Measurements from ENCODE around the gene POTEJ. TPM values are rescaled to one million over a fixed set of nuclear protein-coding genes. Genes with fewer than 3 reads are reported as not detected.
A peak's percentile ranks its signal among the peaks of the same experiment; 100 is the strongest.
"Not testable (repeated sequence)": the region's sequence is repeated elsewhere in the genome, so short reads cannot be mapped to it uniquely, and the experiment has no call there.

POTEJ gene
- total RNA-seq, result not detected

DNA sequence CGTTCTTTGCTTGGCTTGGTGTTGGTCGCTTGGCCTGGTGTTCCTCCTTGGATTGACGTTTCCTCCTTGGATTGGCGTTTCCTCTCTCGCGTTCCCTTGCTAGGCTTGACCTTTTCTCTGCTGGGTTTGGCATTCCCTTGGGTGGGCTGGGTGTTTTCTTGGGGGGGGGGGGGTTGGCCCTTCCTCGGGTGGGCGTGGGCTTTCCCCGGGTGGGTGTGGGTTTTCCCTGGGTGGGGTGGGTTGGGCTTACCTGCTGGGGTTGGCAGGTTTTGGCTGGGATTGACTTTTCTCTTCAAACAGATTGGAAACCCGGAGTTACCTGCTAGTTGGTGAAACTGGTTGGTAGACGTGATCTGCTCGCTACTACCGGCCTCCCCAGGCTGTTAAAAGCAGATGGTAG, at the start of gene POTEJ:
Gene POTEJ (plus strand): TSS at position 301 of the 400 bp plus-strand sequence. CDS start 93 bp downstream, at position 394.
- H3K27ac Mint-ChIP-seq; ATAC-seq (replicated peaks in 1 of 2); H3K4me3 Mint-ChIP-seq: not testable (repeated sequence)

DNA sequence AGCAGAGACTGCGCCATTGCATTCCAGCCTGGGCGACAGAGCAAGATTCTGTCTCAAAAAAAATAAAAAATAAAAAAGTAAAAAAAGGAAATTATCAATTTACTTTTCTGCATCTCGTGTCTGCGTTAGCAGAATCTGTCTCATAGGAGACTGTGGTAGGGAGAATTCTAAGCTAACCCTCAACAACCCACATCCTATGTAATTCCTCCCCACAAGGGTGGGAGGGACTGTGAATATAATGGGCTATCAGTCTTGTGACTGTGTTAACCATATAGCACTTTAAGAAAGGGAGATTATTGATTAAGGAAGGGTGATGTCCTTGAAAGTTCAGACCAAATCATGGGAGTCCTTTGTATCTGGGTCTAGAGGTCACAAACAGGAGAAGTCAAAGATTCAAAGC, 45.1 kb upstream of the POTEJ start:
- not testable (repeated sequence) for ATAC-seq (replicated peaks in 1 of 2); H3K9me3 Mint-ChIP-seq; H3K4me1 Mint-ChIP-seq (ENCODE audit: low read depth); H3K27me3 Mint-ChIP-seq (ENCODE audit: low read depth); H3K4me3 Mint-ChIP-seq; DNase-seq; H3K36me3 Mint-ChIP-seq (ENCODE audit: insufficient read depth in 2 of 2); H3K27ac Mint-ChIP-seq

More for the DNA sequence above, at the start of gene POTEJ:
- not testable (repeated sequence) for H3K36me3 Mint-ChIP-seq (ENCODE audit: insufficient read depth in 2 of 2); H3K9me3 Mint-ChIP-seq; H3K27me3 Mint-ChIP-seq (ENCODE audit: low read depth); DNase-seq; H3K4me1 Mint-ChIP-seq (ENCODE audit: low read depth)

DNA sequence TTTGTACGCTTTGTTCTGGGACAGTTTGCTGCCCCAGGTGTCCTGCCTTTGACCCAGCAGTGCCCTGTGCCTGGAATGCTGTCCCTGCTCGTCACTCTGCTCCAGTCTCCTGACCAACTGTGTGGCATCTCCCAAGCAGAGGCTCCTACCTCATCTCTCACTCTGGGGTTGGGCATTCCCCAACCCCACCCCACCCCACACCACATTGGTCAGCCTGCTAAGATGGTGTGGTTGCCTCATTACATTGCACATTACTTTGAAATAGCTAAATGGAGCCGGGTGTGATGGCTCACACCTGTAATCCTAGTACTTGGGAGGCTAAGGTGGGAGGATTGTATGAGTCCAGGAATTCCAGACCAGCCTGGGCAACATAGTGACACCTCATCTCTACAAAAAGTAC, 39.3 kb upstream of the POTEJ start:
- not testable (repeated sequence) for H3K36me3 Mint-ChIP-seq (ENCODE audit: insufficient read depth in 2 of 2); H3K4me1 Mint-ChIP-seq (ENCODE audit: low read depth); ATAC-seq (replicated peaks in 1 of 2); H3K27ac Mint-ChIP-seq; DNase-seq; H3K27me3 Mint-ChIP-seq (ENCODE audit: low read depth); H3K9me3 Mint-ChIP-seq; H3K4me3 Mint-ChIP-seq

DNA sequence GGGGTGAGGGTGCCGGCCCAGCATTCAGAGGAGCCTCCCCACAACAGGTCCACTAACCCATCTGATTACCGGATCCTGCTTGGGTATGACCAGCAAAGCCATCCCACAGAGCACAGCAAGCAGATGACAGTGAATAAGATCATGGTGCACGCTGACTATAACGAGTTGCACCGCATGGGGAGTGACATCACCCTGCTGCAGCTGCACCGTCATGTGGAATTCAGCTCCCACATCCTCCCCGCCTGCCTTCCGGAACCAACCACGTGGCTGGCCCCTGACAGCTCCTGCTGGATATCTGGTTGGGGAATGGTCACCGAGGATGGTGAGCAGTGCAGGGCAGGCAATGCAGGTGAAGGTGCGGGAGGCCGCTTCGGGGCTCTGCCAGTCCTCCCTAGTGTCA, 37.0 kb upstream of the POTEJ start:
- ATAC-seq (replicated peaks in 1 of 2); H3K36me3 Mint-ChIP-seq (ENCODE audit: insufficient read depth in 2 of 2); H3K4me1 Mint-ChIP-seq (ENCODE audit: low read depth); H3K27ac Mint-ChIP-seq; H3K27me3 Mint-ChIP-seq (ENCODE audit: low read depth); H3K4me3 Mint-ChIP-seq; DNase-seq; H3K9me3 Mint-ChIP-seq: not testable (repeated sequence)

DNA sequence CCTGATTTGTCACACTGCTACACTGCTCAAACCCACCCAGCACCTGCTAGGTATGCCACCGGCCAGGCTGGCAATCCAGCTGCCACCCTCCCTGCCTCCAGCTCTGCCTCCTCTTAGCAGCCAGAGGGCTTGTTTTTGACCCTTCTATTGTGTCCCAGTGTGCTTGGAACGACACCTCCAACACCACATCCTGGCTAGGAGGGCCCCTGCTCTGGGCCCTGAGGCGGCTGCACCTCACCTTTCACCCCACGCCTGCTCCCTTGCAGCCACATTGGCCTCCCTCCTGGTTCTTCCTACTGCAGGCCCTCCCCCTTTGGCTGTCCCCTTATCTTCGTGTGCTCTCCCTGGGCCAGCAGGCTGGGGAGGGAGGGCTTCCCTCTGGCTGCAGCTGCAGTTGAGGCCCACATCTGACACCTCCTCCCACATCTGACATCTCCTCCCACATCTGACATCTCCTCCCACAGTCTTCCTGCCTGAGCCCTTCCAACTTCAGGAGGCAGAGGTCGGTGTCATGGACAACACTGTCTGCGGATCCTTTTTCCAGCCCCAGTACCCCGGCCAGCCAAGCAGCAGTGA, 34.9 kb upstream of the POTEJ start:
- not testable (repeated sequence) for H3K36me3 Mint-ChIP-seq (ENCODE audit: insufficient read depth in 2 of 2); H3K4me1 Mint-ChIP-seq (ENCODE audit: low read depth); H3K4me3 Mint-ChIP-seq; H3K27ac Mint-ChIP-seq; H3K9me3 Mint-ChIP-seq; H3K27me3 Mint-ChIP-seq (ENCODE audit: low read depth); DNase-seq
- ATAC-seq (replicated peaks in 1 of 2), result peak in 1 of 2 donors; percentile 13

DNA sequence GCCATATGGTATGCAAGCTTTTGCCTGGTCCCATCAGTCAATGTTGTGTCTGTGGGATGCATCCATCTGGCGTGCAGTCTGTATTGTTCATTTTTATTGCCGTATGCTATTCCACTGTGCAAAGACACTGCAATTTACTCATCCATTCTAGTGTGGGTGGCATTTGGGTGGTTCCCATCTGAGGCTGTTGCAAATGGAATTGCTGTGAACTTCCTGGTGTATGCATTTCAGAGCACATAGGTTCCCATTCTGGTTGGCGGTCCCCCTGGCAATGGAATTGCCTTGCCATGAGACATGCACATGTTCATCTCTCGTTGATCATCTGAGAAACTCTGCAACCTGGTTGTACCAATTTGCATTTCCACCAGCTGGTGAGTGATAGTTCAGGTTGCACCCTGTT, 33.7 kb upstream of the POTEJ start:
- not testable (repeated sequence) for H3K4me3 Mint-ChIP-seq; H3K27me3 Mint-ChIP-seq (ENCODE audit: low read depth); DNase-seq; H3K4me1 Mint-ChIP-seq (ENCODE audit: low read depth); H3K27ac Mint-ChIP-seq; H3K9me3 Mint-ChIP-seq; H3K36me3 Mint-ChIP-seq (ENCODE audit: insufficient read depth in 2 of 2); ATAC-seq (replicated peaks in 1 of 2)

DNA sequence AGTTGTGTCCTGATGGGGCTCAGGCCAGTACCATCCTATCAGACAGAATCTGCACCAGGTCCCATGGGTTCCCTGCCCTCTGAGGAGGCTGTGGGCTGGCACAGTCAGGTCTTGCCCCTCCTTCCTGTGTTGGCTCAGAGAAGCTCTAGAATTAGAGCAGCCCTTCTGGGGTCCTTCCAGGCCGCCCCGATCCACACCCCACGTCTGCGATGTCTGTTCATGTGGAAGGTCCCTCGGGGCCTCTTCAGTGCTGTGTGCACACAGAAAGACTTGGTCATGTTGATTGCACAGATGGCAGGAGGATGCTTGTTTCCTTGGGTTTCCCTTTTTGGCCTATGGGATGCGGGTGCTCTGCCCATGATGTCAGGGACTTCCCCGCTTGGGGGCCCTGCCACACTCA, 32.1 kb upstream of the POTEJ start:
- not testable (repeated sequence) for H3K4me1 Mint-ChIP-seq (ENCODE audit: low read depth); H3K27ac Mint-ChIP-seq; DNase-seq; H3K4me3 Mint-ChIP-seq; ATAC-seq (replicated peaks in 1 of 2); H3K27me3 Mint-ChIP-seq (ENCODE audit: low read depth); H3K36me3 Mint-ChIP-seq (ENCODE audit: insufficient read depth in 2 of 2); H3K9me3 Mint-ChIP-seq

DNA sequence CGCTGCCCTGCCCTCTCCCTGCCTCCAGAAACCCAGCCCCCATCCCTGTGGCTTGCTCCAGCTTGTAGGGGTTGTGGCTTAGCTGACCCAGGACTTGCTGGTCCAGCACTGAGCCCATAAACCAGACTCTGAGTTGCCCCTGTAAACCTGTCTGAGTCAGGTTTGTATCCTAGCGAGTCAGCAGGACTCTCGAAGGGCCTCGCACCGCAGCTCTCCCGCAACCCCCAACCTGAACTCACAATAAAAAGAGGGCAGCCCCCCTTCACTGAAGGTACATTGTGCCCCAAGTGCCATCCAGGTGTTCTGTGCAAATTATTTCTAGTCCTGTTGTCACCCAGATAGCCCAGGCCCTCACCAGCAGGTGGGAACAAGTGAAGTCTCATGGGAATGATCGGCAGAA, 29.7 kb upstream of the POTEJ start:
- not testable (repeated sequence) for DNase-seq; ATAC-seq (replicated peaks in 1 of 2)

DNA sequence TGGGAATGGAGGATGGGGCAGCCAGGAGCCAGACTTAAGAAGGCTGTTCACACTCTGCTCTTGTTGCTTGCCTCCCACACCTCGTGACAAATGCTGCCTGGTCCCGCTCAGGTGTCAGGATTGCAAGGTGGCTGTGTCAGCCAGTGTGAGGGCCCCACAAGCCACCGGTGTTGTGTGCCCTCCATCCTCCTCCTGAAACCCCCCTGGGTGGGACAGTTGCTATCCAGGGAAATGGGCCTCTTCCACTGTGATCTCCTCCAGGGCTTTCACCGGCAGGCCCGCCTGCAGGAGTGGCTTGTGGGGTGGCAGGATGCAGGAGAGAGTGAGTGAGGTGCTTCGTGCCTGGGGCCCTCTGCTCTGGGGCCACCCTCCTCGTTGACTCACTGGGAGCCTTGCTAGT, 28.3 kb upstream of the POTEJ start:
- not testable (repeated sequence) for H3K27me3 Mint-ChIP-seq (ENCODE audit: low read depth); H3K9me3 Mint-ChIP-seq; H3K27ac Mint-ChIP-seq; H3K4me1 Mint-ChIP-seq (ENCODE audit: low read depth); ATAC-seq (replicated peaks in 1 of 2); H3K4me3 Mint-ChIP-seq; DNase-seq; H3K36me3 Mint-ChIP-seq (ENCODE audit: insufficient read depth in 2 of 2)

More for the DNA sequence above, 29.7 kb upstream of the POTEJ start:
- not testable (repeated sequence) for H3K27ac Mint-ChIP-seq; H3K36me3 Mint-ChIP-seq (ENCODE audit: insufficient read depth in 2 of 2); H3K4me1 Mint-ChIP-seq (ENCODE audit: low read depth); H3K4me3 Mint-ChIP-seq; H3K9me3 Mint-ChIP-seq; H3K27me3 Mint-ChIP-seq (ENCODE audit: low read depth)

DNA sequence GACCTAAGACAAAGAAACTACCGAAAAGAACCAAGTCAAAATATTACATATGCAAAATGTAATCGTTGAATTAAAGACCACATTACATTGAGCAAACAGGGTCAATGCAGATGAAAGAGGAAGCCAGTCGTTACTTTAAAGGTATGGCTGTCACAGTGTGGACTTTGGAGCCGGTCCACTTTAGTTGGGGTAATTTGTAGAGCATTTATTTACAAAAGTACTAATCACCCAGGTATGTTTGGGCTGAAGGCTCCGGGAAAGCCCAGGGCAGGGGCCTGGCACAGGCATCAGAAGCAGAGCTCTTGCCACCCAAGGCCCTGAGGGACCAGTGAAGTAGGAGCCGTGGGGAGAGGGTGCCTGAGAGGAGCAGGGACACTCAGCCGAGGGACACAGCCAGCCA, 27.7 kb upstream of the POTEJ start:
- not testable (repeated sequence) for H3K9me3 Mint-ChIP-seq; H3K4me3 Mint-ChIP-seq; H3K4me1 Mint-ChIP-seq (ENCODE audit: low read depth); H3K27me3 Mint-ChIP-seq (ENCODE audit: low read depth); ATAC-seq (replicated peaks in 1 of 2); DNase-seq; H3K36me3 Mint-ChIP-seq (ENCODE audit: insufficient read depth in 2 of 2); H3K27ac Mint-ChIP-seq

DNA sequence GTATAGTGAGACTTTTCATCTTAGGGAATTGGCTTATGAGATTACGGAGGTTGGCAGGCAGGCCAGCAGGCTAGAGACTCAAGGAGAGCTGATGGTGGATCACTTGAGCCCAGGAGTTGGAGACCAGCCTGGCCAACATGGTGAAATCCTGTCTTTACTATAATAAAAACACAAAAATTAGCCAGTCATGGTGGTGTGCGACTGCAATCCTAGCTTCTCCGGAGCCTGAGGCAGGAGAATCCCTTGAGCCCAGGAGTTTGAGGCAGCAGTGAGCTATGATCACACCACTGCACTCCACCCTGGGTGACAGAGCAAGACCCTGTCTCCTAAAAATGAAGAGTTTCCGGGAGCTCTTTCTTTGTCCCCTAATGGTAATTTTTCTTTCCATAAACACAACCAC, 26.5 kb upstream of the POTEJ start:
- H3K27ac Mint-ChIP-seq; H3K9me3 Mint-ChIP-seq; H3K4me3 Mint-ChIP-seq; H3K36me3 Mint-ChIP-seq (ENCODE audit: insufficient read depth in 2 of 2); H3K27me3 Mint-ChIP-seq (ENCODE audit: low read depth); ATAC-seq (replicated peaks in 1 of 2); DNase-seq; H3K4me1 Mint-ChIP-seq (ENCODE audit: low read depth): not testable (repeated sequence)

DNA sequence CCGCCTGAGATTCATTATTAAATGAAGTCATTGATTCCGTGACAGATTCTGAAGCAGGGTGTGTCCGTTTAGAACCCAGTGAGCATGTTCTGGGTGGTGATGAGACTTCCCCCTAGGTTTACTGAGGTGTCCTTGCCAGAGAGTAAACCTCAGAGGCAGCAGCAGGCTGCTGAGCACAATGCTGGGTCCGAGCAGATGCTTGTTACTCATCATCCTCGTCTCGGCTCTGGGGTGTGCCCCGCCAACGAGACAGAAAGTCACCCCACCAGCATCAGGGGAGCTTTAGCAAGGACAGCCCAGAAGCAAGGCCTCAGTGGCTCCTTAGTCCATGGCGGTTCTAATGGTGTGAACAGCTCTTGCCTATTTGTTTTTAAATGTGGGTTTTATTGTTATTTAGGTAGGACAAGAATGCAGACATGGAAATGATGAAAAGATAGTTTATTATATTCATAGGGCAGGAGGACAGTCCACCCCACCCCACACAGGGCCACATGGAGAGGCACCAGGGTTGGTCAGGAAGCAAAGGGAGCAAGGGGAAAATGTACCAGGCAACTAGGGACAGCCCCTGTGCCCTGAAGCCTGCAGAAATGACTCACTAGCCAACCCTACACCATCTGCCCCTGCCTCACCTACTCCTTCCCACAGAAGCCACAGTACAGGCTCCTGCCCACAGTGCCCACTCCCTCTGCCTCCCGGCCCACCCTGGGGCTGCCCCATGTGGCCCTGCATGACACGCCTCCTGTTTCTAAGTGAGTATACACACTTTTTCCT, 22.4 kb upstream of the POTEJ start:
- ATAC-seq (replicated peaks in 1 of 2), result peak; percentile 97 to 98
- H3K27ac Mint-ChIP-seq; H3K9me3 Mint-ChIP-seq; H3K4me3 Mint-ChIP-seq; H3K27me3 Mint-ChIP-seq (ENCODE audit: low read depth); H3K4me1 Mint-ChIP-seq (ENCODE audit: low read depth); H3K36me3 Mint-ChIP-seq (ENCODE audit: insufficient read depth in 2 of 2): not testable (repeated sequence)
- peak; percentile 32 to 36 for DNase-seq

DNA sequence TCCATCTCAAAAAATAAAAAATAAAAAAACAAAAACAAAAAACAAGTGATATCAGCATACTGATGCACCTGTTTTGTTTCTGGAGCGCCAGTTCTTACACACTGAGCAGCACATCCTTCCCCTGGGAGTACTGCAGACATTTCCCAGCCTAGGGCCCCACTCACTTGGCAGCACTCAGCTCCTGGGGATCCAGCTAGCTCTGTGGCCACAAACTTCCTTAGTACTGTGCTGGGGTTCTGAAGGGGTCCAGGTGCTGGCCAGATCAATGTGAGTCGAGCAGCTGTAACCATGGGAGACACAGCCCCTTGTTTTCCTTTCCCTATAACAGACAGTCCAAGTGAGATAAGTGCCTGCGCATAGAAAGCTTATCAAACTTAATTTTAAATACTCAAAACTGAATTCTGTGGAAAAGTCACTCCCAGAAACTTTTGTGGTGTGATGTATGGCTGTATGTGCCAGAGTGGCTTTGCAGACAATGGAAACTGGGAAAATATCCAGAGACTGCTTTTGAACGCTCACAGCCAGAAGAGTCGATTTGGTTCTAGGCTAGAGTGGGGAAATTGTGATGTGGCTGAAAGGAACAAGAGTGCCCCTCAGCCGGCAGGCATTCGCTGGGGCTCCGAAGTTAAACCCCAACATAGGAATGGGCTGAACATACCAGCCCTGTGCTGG, 20.9 kb upstream of the POTEJ start:
- not testable (repeated sequence) for ATAC-seq (replicated peaks in 1 of 2); H3K9me3 Mint-ChIP-seq; H3K4me3 Mint-ChIP-seq

More for the DNA sequence above, 20.9 kb upstream of the POTEJ start:
- not testable (repeated sequence) for H3K4me1 Mint-ChIP-seq (ENCODE audit: low read depth); H3K27ac Mint-ChIP-seq; H3K27me3 Mint-ChIP-seq (ENCODE audit: low read depth); H3K36me3 Mint-ChIP-seq (ENCODE audit: insufficient read depth in 2 of 2); DNase-seq

Data from activated T-cell treated with anti-CD3 and anti-CD28 coated beads, Interleukin-2, amount 50 U/mL, for 72 hours (primary cell).